Measurements from ENCODE around the gene LNPK.
"Not testable (repeated sequence)": the region's sequence is repeated elsewhere in the genome, so short reads cannot be mapped to it uniquely, and the experiment has no call there.

Gene LNPK

DNA sequence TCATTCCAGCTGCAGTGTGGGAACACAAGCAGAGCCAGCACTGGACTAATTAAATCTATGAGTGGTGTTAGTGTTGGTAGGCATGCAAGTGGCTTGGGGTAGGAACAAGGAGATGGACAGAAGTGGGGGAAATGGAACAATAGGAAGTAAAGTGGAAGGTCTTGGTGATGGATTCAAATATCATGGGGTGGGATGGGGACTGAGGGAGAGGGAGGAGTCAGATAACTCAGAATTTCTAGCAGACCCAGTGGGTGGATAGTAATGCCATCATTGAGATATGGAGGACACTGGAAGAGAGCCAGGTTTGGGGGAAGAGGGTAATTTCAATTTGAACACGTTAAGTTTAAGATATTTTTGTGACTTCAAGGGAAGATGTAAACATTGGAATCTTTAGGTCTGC, 2.9 kb upstream of the LNPK start:
- no peak overlapping the region for H3K27ac Mint-ChIP-seq
- TF ChIP-seq, protein P1, sequence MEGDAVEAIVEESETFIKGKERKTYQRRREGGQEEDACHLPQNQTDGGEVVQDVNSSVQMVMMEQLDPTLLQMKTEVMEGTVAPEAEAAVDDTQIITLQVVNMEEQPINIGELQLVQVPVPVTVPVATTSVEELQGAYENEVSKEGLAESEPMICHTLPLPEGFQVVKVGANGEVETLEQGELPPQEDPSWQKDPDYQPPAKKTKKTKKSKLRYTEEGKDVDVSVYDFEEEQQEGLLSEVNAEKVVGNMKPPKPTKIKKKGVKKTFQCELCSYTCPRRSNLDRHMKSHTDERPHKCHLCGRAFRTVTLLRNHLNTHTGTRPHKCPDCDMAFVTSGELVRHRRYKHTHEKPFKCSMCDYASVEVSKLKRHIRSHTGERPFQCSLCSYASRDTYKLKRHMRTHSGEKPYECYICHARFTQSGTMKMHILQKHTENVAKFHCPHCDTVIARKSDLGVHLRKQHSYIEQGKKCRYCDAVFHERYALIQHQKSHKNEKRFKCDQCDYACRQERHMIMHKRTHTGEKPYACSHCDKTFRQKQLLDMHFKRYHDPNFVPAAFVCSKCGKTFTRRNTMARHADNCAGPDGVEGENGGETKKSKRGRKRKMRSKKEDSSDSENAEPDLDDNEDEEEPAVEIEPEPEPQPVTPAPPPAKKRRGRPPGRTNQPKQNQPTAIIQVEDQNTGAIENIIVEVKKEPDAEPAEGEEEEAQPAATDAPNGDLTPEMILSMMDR (IDR thresholded peaks at IDR 0.05) = no peak
- no peaks in the 10 kb centered on the region for H3K36me3 Mint-ChIP-seq (ENCODE audit: low read depth)
- DNase-seq = no peak
- H3K4me3 Mint-ChIP-seq = no peak overlapping the region
- no peaks in the 10 kb centered on the region for H3K9me3 Mint-ChIP-seq
- peaks cover 28% of the 10 kb centered on the region for H3K4me1 Mint-ChIP-seq
- H3K27me3 Mint-ChIP-seq (ENCODE audit: low read depth, poor library complexity) = peaks cover 30% of the 10 kb centered on the region

DNA sequence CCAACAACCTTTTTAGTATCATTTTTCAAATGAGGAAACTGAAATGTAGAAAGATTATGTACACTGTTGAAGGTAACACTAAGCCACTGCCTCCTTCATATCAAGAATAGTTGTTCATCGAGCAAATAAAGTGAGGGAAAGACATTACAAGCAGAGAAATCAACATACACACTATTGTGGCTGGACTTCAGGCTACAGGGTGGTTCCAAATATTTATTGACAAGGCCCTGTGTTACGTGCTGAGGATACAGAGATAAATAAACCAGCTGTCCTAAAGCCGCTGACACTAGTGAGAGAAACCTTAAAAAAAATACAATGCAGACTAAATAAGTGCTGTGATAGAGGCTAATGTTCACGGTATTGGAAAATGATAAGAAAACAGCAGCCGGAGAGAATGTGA, 1.9 kb upstream of the LNPK start:
- TF ChIP-seq, protein P1 (IDR thresholded peaks at IDR 0.05) = no peak
- no peak for DNase-seq
- Mint-ChIP-seq H3K36me3 (ENCODE audit: low read depth) (no peaks in the 10 kb centered on the region), H3K27ac (no peak overlapping the region), H3K27me3 (ENCODE audit: low read depth, poor library complexity) (peaks cover 26% of the 10 kb centered on the region), H3K4me1 (peaks cover 36% of the 10 kb centered on the region), H3K9me3 (no peaks in the 10 kb centered on the region), H3K4me3 (peak overlapping the region; percentile 62)

DNA sequence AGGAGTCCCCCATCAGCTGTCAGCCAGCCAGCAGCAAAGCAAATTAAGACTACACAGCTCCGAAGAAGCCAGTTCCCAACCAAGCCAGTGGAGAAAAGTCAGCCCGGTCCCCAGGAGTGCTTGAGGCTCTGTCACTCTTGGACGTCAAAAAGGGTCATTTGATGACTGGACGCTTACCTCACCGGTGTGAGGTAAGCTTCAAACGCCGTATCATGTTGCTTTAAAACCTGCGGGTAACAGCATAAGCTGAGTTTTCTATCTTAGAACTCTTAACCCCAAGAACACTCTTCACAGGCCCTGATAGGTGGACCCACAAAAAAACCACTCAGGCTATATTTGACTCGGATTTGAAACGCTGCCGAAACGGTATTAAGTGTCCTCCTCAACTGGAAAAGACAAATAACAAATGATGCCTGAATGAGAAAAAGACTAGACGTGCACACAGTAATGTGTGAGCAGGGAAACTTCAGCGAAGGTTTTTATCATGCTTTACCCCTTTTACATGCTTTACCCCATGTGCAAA, 682 bp upstream of the LNPK start:
- H3K36me3 Mint-ChIP-seq (ENCODE audit: low read depth) = no peaks in the 10 kb centered on the region
- TF ChIP-seq, protein P1 (IDR thresholded peaks at IDR 0.05) = no peak
- H3K4me3 Mint-ChIP-seq = peak overlapping the region; percentile 91
- DNase-seq = no peak
- peaks cover 21% of the 10 kb centered on the region for H3K27me3 Mint-ChIP-seq (ENCODE audit: low read depth, poor library complexity)
- H3K27ac Mint-ChIP-seq = no peak overlapping the region
- H3K4me1 Mint-ChIP-seq = peaks cover 36% of the 10 kb centered on the region
- H3K9me3 Mint-ChIP-seq = no peaks in the 10 kb centered on the region

DNA sequence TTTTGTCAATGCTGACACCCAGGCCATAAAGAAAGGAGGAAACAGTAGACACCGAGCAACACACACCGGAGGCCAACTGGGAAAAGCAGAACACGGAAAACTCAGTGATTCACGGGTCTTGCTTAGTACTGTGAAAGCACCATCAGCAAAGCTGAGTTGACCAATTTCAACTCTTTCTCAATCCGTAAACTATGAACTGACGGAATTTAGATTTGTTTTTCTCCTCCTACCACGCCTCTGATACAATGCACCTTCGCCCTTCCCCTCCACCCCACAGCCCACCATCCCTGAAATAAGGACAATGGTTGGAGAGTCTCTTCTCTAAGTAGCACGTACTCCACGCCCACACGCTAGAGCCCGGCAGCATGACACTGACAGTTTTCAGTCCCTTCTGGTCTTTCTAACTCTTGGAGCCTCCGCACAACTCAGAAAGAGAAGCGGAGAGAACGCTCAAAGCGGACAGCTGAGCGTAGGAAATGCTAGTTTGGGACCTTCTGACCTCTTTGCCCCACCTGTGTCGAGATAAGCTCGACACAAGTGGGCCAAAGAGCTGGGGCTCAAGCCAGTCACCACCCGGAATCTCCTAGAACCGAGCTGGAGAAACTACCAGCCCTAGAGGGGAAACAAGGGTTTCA, 669 bp downstream of the LNPK start:
- Mint-ChIP-seq H3K4me3 (peak overlapping the region; percentile 91), H3K36me3 (ENCODE audit: low read depth) (no peaks in the 10 kb centered on the region), H3K9me3 (no peaks in the 10 kb centered on the region), H3K4me1 (peaks cover 36% of the 10 kb centered on the region), H3K27me3 (ENCODE audit: low read depth, poor library complexity) (peaks cover 18% of the 10 kb centered on the region), H3K27ac (peak overlapping the region; percentile 75)
- peak; percentile 37 for DNase-seq
- TF ChIP-seq, protein P1 (IDR thresholded peaks at IDR 0.05) = no peak

DNA sequence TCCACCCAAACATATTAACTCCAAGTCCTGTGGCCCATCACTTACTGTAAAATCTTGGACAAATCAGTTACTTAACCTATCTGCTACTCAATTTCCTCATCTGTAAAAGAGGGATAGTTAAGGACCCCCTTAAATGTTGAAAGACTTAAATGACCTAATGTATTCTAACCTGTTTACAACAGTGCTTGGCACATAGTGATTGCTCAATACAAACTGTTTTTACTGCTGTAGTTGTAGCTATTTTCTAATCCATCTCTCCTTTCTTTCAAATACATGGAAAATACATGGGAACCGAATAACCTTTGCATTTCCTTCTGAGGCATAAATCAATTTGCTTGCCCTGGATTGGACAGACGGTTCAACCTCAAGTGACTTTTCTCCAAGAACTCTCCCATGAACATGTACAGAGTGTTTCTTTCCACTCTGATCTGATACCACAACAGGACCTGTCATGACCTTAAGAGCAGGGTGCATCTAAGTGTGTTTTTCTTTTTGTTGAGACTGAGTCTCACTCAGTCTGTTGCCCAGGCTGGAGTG, 2.7 kb downstream of the LNPK start:
- H3K9me3 Mint-ChIP-seq = no peaks in the 10 kb centered on the region
- peaks cover 36% of the 10 kb centered on the region for H3K4me1 Mint-ChIP-seq
- peaks cover 9% of the 10 kb centered on the region for H3K27me3 Mint-ChIP-seq (ENCODE audit: low read depth, poor library complexity)
- H3K27ac Mint-ChIP-seq = no peak overlapping the region
- no peaks in the 10 kb centered on the region for H3K36me3 Mint-ChIP-seq (ENCODE audit: low read depth)
- TF ChIP-seq, protein P1 (IDR thresholded peaks at IDR 0.05) = no peak
- no peak for DNase-seq
- H3K4me3 Mint-ChIP-seq = peak overlapping the region; percentile 28

DNA sequence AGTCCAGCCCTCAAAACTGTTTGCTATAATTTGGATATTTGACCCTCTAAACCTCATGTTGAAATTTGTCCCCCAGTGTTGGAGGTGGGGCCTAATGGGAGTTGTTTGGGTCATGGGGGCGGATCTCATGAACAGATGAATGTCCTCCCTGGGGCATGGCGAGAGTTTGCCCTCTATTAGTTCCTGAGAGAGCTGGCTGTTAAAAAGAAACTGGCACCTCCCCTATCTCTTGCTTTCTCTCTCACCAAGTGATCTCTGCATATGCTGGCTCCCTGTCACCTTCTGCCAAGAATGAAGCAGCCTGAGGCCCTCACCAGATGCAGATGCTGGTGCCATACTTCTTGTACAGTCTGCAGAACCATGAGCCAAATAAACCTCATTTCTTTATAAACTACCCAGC, 12.0 kb downstream of the LNPK start:
- DNase-seq = no peak
- H3K4me3 Mint-ChIP-seq = no peak overlapping the region
- H3K27ac Mint-ChIP-seq = peak overlapping the region; percentile 73
- no peaks in the 10 kb centered on the region for H3K27me3 Mint-ChIP-seq (ENCODE audit: low read depth, poor library complexity)
- peaks cover 45% of the 10 kb centered on the region for H3K36me3 Mint-ChIP-seq (ENCODE audit: low read depth)
- TF ChIP-seq, protein P1 (IDR thresholded peaks at IDR 0.05) = no peak
- no peaks in the 10 kb centered on the region for H3K4me1 Mint-ChIP-seq
- no peaks in the 10 kb centered on the region for H3K9me3 Mint-ChIP-seq

DNA sequence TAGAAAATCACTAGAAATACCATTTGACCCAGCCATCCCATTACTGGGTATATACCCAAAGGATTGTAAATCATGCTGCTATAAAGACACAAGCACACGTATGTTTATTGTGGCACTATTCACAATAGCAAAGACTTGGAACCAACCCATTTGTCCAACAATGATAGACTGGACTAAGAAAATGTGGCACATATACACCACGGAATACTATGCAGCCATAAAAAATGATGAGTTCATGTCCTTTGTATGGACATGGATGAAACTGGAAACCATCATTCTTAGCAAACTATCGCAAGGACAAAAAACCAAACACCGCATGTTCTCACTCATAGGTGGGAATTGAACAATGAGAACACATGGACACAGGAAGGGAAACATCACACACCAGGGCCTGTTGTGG, 14.9 kb downstream of the LNPK start:
- H3K27me3 Mint-ChIP-seq (ENCODE audit: low read depth, poor library complexity); H3K27ac Mint-ChIP-seq; H3K4me1 Mint-ChIP-seq; H3K9me3 Mint-ChIP-seq; H3K4me3 Mint-ChIP-seq; DNase-seq: not testable (repeated sequence)
- H3K36me3 Mint-ChIP-seq (ENCODE audit: low read depth) = peaks cover 60% of the 10 kb centered on the region
